ENCODE results near the gene CSAG2.
"Not testable (repeated sequence)": the region's sequence is repeated elsewhere in the genome, so short reads cannot be mapped to it uniquely, and the experiment has no call there.

CSAG2 gene, protein sequence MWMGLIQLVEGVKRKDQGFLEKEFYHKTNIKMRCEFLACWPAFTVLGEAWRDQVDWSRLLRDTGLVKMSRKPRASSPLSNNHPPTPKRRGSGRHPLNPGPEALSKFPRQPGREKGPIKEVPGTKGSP

DNA sequence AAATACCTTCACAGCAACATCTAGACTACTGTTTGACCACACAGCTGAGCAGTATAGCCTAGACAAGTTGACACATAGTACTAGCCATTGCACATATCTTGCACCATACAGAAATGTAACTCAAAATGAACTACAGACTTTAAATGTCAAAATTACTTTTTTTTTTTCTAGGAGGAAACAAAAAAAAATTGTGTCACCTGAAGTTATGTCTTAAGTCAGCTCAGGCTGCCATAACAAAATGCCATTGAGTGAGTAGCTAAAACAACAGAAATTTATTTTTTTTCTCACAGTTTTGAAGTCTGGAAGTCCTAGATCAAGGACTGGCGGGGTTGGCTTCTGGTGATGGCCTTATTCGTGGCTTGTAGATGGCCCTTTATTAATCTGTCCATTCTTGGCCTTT, at the start of gene CSAG2:
TSS of gene CSAG2 (minus strand) at position 101 of the 400 bp plus-strand sequence. CDS start 161 bp downstream, outside the sequence.
- not testable (repeated sequence) for DNase-seq, H3K4me3 Mint-ChIP-seq, H3K4me1 Mint-ChIP-seq, ATAC-seq, H3K27me3 Mint-ChIP-seq, H3K27ac Mint-ChIP-seq, H3K9me3 Mint-ChIP-seq

DNA sequence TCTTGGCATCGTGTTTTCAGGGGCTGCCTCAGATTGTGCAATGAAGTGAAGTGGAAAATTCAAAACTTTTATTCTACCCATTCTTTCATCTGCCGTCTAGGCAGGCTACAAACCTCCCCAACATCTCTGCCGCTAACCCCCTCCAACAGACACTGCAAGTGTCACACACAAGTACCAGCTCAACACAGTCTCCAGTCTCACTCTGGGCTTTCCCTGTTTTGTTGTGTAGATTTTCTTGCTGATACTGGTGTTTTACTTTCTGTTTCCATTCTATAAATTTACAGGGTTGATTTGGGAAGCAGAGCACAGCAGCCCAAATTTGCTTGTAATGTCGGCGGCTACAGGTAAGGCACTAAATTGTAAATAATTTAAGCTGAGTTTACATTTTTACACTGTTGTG, 45.8 kb upstream of the CSAG2 start:
- H3K27me3 Mint-ChIP-seq, H3K4me1 Mint-ChIP-seq, DNase-seq, H3K4me3 Mint-ChIP-seq, H3K27ac Mint-ChIP-seq, ATAC-seq, H3K9me3 Mint-ChIP-seq: not testable (repeated sequence)

DNA sequence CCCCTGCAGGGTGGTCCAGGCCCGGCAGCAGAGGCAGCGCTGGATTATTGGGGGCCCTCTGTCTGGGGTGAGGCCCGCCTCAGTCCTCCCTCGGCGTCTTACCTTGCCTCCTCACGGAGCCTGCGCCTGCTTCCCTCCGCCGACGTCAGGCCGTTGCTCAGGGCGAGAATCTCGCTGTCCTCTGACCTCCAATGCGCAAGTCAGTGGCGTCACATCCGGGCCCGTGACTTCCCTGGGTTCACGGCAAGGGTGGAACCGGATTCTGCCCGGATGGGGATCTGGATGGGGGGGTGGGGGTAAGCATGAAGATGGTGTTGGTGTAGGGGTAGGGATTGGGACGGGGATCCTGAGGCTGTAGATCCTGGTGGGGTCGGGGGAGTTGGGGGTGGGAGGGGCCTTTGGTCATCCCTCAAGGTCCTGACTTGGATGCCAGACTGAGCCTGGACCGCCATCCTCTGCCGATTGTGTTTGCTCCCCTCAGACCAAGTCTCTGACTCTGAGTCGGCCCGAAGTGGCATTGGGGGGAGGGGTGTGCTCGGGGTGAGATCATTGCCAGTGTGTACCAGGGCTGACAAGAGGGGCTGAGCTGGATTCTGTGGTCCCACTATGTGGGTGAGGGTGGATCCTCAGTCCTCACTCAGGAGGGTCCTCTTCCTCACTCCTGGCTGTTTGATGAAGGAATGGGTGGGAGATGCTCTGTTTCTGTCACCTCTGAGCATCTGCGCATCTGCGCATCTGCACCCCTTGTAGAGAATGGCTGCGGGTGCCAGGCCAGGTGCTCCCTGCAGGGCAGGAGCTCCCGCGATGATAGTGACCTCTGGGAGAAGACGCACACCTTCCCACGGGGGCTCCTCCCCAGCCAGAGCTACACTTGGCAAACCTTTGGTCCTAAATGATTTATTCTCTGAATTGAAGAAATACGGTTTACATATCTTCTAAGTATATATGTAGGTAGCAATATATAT, 44.9 kb upstream of the CSAG2 start, which contains the start of gene MAGEA2:
TSS of gene MAGEA2 (minus strand) at position 157 of the 965 bp plus-strand sequence. CDS start 2,479 bp downstream, outside the sequence.
- not testable (repeated sequence) for DNase-seq, H3K4me3 Mint-ChIP-seq, H3K9me3 Mint-ChIP-seq, H3K27ac Mint-ChIP-seq, H3K27me3 Mint-ChIP-seq, H3K4me1 Mint-ChIP-seq, ATAC-seq

DNA sequence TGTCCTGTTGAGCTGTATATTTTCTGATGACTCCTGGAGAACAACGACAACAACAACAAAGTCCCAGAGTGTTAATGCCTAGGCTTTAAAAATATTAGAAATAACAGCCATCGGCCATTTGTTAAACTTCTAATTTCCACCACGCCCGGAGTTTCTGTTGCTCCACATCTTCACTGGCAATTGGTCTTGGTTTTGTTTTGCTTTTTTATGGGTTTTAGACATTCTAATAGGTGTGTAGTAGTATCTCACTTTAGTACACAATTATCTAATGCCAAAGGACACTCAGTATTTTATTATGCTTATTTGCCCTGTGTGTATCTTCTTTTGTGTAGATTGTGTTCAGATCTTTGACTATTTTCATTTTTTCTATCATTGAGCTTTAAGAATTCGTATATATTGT, 29.5 kb upstream of the CSAG2 start:
- Mint-ChIP-seq H3K4me1 (no peaks in the 10 kb centered on the region), H3K27me3 (no peaks in the 10 kb centered on the region), H3K27ac (no peak overlapping the region), H3K9me3 (no peaks in the 10 kb centered on the region), H3K4me3 (no peak overlapping the region)
- DNase-seq (no peak), ATAC-seq (no peak)

DNA sequence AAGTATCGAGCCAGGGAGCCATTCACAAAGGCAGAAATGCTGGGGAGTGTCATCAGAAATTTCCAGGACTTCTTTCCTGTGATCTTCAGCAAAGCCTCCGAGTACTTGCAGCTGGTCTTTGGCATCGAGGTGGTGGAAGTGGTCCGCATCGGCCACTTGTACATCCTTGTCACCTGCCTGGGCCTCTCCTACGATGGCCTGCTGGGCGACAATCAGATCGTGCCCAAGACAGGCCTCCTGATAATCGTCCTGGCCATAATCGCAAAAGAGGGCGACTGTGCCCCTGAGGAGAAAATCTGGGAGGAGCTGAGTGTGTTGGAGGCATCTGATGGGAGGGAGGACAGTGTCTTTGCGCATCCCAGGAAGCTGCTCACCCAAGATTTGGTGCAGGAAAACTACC, 27.5 kb upstream of the CSAG2 start:
- H3K4me3 Mint-ChIP-seq, ATAC-seq, DNase-seq, H3K4me1 Mint-ChIP-seq, H3K27me3 Mint-ChIP-seq, H3K27ac Mint-ChIP-seq, H3K9me3 Mint-ChIP-seq: not testable (repeated sequence)

DNA sequence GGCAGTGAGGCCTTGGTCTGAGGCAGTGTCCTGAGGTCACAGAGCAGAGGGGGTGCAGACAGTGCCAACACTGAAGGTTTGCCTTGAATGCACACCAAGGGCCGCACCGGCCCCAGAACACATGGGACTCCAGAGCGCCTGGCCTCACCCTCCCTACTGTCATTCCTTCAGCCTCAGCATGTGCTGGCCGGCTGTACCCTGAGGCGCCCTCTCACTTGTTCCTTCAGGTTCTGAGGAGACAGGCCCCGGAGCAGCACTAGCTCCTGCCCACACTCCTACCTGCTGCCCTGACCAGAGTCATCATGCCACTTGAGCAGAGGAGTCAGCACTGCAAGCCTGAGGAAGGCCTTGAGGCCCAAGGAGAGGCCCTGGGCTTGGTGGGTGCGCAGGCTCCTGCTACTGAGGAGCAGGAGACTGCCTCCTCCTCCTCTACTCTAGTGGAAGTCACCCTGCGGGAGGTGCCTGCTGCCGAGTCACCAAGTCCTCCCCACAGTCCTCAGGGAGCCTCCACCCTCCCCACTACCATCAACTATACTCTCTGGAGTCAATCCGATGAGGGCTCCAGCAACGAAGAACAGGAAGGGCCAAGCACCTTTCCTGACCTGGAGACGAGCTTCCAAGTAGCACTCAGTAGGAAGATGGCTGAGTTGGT, 26.9 kb upstream of the CSAG2 start:
- Mint-ChIP-seq H3K4me1 (no peaks in the 10 kb centered on the region), H3K4me3 (no peak overlapping the region), H3K27ac (no peak overlapping the region), H3K9me3 (no peaks in the 10 kb centered on the region), H3K27me3 (no peaks in the 10 kb centered on the region)
- ATAC-seq (no peak), DNase-seq (no peak)

DNA sequence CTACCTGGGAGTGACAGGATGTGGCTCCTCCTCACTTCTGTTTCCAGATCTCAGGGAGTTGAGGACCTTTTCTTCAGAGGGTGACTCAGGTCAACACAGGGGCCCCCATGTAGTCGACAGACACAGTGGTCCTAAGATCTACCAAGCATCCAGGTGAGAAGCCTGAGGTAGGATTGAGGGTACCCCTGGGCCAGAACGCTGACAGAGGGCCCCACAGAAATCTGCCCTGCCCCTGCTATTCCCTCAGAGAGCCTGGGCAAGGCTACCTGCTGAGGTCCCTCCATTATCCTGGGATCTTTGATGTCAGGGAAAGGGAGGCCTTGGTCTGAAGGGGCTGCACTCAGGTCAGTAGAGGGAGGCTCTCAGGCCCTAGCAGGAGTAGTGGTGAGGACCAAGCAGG, 26.0 kb upstream of the CSAG2 start:
- ATAC-seq = no peak
- H3K27me3 Mint-ChIP-seq = no peaks in the 10 kb centered on the region
- H3K9me3 Mint-ChIP-seq = no peaks in the 10 kb centered on the region
- H3K4me3 Mint-ChIP-seq = no peak overlapping the region
- no peak for DNase-seq
- H3K27ac Mint-ChIP-seq = no peak overlapping the region
- H3K4me1 Mint-ChIP-seq = no peaks in the 10 kb centered on the region

DNA sequence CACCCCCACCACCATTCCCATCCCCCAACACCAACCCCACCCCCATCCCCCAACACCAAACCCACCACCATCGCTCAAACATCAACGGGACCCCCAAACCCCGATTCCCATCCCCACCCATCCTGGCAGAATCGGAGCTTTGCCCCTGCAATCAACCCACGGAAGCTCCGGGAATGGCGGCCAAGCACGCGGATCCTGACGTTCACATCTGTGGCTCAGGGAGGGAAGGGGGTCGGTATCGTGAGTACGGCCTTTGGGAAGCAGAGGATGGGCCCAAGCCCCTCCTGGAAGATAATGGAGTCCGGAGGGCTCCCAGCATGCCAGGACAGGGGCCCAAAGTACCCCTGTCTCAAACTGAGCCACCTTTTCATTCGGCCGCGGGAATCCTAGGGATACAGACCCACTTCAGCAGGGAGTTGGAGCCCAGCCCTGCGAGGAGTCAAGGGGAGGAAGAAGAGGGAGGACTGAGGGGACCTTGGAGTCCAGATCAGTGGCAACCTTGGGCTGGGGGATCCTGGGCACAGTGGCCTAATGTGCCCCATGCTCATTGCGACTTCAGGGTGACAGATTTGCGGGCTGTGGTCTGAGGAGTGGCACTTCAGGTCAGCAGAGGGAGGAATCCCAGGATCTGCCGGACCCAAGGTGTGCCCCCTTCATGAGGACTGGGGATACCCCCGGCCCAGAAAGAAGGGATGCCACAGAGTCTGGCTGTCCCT, 25.2 kb upstream of the CSAG2 start:
- ATAC-seq, DNase-seq, H3K27me3 Mint-ChIP-seq, H3K4me3 Mint-ChIP-seq, H3K9me3 Mint-ChIP-seq, H3K4me1 Mint-ChIP-seq: not testable (repeated sequence)
- H3K27ac Mint-ChIP-seq = peak overlapping the region; percentile 57 to 63

DNA sequence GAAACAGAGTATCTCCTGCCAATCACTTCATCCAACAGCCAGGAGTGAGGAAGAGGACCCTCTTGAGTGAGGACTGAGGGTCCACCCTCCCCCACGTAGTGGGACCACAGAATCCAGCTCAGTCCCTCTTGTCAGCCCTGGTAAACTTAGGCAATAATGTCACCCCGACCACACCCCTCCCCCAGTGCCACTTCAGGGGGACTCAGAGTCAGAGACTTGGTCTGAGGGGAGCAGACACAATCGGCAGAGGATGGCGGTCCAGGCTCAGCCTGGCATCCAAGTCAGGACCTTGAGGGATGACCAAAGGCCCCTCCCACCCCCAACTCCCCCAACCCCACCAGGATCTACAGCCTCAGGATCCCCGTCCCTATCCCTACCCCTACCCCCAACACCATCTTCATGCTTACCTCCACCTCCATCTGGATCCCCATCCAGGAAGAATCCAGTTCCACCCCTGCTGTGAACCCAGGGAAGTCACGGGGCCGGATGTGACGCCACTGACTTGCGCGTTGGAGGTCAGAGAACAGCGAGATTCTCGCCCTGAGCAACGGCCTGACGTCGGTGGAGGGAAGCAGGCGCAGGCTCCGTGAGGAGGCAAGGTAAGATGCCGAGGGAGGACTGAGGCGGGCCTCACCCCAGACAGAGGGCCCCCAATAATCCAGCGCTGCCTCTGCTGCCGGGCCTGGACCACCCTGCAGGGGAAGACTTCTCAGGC, 24.3 kb upstream of the CSAG2 start, which contains the start of the genes CSAG1 and MAGEA12:
TSS of gene CSAG1 (minus strand) at position 461 of the 715 bp plus-strand sequence. CDS start 1,261 bp downstream, outside the sequence.
TSS of gene MAGEA12 (plus strand) at position 497 of the 715 bp plus-strand sequence. CDS start 2,405 bp downstream, outside the sequence.
- no peaks in the 10 kb centered on the region for H3K4me1 Mint-ChIP-seq
- no peak within 1 kb of the TSS for H3K4me3 Mint-ChIP-seq
- H3K27me3 Mint-ChIP-seq = no peaks in the 10 kb centered on the region
- DNase-seq (no peak), ATAC-seq (no peak)
- no peaks in the 10 kb centered on the region for H3K9me3 Mint-ChIP-seq
- no peak within 1 kb of the TSS for H3K27ac Mint-ChIP-seq

DNA sequence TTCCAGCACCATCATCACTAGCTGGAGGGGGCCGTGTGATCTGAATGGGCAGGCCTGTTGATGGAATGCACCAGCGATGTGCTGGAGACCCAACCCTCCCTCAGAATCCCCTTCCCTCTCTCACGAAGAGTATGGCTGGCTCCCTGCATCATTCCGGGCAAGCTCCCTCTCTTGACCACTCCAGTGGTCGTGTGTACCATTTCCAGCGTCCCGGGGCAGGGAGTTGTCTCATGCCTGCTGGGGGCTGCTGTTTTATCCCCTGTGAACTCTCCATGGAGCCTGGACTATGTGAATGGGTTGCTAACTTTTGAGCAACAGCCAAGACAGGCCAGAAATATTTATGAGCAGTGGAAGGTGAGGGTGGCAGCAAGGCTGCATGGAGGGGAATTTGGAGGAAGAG, 16.3 kb upstream of the CSAG2 start:
- no peak for DNase-seq
- Mint-ChIP-seq H3K4me3 (no peak overlapping the region), H3K9me3 (no peaks in the 10 kb centered on the region), H3K27me3 (no peaks in the 10 kb centered on the region), H3K27ac (no peak overlapping the region), H3K4me1 (no peaks in the 10 kb centered on the region)
- ATAC-seq = no peak

DNA sequence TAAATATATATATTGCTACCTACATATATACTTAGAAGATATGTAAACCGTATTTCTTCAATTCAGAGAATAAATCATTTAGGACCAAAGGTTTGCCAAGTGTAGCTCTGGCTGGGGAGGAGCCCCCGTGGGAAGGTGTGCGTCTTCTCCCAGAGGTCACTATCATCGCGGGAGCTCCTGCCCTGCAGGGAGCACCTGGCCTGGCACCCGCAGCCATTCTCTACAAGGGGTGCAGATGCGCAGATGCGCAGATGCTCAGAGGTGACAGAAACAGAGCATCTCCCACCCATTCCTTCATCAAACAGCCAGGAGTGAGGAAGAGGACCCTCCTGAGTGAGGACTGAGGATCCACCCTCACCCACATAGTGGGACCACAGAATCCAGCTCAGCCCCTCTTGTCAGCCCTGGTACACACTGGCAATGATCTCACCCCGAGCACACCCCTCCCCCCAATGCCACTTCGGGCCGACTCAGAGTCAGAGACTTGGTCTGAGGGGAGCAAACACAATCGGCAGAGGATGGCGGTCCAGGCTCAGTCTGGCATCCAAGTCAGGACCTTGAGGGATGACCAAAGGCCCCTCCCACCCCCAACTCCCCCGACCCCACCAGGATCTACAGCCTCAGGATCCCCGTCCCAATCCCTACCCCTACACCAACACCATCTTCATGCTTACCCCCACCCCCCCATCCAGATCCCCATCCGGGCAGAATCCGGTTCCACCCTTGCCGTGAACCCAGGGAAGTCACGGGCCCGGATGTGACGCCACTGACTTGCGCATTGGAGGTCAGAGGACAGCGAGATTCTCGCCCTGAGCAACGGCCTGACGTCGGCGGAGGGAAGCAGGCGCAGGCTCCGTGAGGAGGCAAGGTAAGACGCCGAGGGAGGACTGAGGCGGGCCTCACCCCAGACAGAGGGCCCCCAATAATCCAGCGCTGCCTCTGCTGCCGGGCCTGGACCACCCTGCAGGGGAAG, 5.0 kb upstream of the CSAG2 start, which contains the start of gene MAGEA2B:
TSS of gene MAGEA2B (plus strand) at position 814 of the 973 bp plus-strand sequence. CDS start 2,479 bp downstream, outside the sequence.
- H3K9me3 Mint-ChIP-seq, H3K4me1 Mint-ChIP-seq, H3K27ac Mint-ChIP-seq, ATAC-seq, H3K4me3 Mint-ChIP-seq, H3K27me3 Mint-ChIP-seq, DNase-seq: not testable (repeated sequence)

DNA sequence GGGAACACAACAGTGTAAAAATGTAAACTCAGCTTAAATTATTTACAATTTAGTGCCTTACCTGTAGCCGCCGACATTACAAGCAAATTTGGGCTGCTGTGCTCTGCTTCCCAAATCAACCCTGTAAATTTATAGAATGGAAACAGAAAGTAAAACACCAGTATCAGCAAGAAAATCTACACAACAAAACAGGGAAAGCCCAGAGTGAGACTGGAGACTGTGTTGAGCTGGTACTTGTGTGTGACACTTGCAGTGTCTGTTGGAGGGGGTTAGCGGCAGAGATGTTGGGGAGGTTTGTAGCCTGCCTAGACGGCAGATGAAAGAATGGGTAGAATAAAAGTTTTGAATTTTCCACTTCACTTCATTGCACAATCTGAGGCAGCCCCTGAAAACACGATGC, 4.1 kb upstream of the CSAG2 start:
- H3K27ac Mint-ChIP-seq, DNase-seq, H3K27me3 Mint-ChIP-seq, H3K4me1 Mint-ChIP-seq, H3K4me3 Mint-ChIP-seq, ATAC-seq, H3K9me3 Mint-ChIP-seq: not testable (repeated sequence)

DNA sequence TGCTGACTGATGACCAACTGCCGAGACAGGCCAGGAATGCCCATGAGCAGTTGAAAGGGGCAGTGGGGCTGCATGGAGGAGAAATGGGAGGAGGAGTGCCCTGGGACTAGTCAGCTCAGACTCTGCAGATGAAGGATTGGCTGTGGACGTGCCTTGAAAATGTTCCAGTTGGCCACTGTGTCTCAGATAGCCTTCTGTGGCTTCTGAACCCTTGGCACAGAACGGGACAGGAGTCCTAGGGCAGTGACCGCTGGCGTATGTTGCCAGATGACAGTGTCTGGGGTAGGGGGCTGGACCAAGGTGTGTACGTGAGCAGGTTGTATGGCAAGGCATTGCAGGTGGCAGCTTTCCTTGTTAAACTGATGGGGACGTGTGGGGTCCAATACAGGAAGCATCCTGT, 2.6 kb downstream of the CSAG2 start:
- H3K27me3 Mint-ChIP-seq, H3K4me3 Mint-ChIP-seq, H3K4me1 Mint-ChIP-seq, DNase-seq, H3K9me3 Mint-ChIP-seq, H3K27ac Mint-ChIP-seq, ATAC-seq: not testable (repeated sequence)

DNA sequence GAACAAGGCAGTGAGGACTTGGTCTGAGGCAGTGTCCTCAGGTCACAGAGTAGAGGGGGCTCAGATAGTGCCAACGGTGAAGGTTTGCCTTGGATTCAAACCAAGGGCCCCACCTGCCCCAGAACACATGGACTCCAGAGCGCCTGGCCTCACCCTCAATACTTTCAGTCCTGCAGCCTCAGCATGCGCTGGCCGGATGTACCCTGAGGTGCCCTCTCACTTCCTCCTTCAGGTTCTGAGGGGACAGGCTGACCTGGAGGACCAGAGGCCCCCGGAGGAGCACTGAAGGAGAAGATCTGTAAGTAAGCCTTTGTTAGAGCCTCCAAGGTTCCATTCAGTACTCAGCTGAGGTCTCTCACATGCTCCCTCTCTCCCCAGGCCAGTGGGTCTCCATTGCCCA, 8.7 kb downstream of the CSAG2 start:
- H3K9me3 Mint-ChIP-seq, H3K4me1 Mint-ChIP-seq, H3K4me3 Mint-ChIP-seq, DNase-seq, H3K27ac Mint-ChIP-seq, ATAC-seq, H3K27me3 Mint-ChIP-seq: not testable (repeated sequence)
